ENCODE data around the gene RAPGEF4.
A peak's percentile ranks its signal among the peaks of the same experiment; 100 is the strongest.
"Not testable (repeated sequence)": the region's sequence is repeated elsewhere in the genome, so short reads cannot be mapped to it uniquely, and the experiment has no call there.

RAPGEF4 gene

GRCh38 chr2:173010233-173010632, 274.6 kb downstream of the RAPGEF4 start:
- DNase-seq: no peak

- DNase-seq: no peak
Observed at GRCh38 chr2:173016451-173016850, 280.8 kb downstream of the RAPGEF4 start.

DNA sequence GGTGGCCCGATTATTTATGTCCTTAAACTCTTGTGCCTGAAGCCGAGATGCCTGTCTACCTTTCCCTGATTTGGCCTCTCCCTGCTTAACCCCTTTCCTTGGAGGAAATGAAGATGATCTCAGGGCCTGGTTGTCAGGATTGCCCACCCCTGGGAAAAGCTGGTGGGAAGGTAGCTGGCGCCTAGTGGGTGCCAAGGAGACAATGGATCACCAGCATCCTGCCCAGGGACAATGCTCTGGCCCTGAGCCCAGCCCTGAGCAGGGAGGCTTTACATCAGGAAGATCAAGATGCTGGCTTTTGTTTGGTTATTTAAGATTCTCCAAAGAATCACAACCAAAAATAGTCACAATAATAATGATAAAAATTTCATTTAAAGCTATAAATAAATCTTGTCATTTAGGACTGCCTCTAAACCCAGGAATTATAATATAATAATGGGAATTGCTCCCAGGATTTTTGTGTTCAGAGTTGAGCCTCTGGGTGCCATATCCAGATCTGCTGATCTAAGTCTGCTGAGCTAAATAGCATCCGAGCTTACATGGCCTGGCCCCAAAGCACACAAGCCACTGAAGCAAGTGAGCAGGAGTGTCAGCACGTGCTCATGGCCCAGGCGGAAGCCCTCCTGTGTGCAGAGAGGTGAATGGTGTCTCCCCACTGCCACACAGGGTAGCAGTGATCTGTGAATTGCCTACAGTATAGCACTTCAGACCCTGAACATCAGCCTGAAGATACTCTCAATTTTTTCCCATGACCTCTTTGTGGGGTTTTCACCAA, 282.2 kb downstream of the RAPGEF4 start:
- no peak for DNase-seq

DNA sequence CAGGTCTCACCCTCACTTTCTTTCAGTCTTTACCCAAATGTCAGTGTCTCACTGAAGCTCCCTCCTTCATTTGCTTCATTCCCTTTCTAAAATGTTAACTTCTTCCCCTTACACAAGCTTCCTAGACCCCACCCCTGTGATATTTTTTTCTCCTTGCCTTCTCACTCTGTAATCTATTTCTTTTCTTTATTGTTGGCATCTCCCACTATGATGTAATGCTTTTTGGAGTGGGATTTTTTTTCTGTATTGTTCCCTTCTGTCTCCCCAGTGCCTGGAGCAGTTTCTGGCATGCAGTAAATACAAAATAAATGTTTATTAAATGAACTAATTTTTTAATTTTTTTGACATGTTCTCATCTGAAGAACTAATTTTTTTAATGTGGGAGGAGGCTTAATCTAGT, 284.1 kb downstream of the RAPGEF4 start:
- no peak for DNase-seq

DNA sequence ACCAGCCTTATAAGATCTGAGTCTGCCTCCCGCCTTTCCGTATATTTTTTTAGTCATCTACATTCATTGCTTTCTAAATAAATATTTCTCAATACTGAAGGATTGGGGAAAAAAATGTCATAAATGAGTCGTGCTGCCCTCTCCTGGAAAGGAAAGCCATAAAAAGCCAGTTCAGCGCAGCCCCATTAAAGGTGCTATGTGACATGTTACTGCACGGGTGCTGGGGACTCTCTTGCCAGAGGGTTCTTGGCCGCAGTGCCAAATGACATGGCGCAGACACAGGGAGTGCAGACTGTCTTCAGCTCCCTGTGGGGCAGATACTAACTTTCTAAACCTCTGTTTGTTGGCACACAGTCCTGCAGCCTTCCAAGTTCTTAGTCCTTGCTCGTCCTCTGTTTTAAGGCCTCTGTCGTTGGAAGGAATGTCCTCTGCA, 286.3 kb downstream of the RAPGEF4 start:
- peak; percentile 2 for DNase-seq

DNA sequence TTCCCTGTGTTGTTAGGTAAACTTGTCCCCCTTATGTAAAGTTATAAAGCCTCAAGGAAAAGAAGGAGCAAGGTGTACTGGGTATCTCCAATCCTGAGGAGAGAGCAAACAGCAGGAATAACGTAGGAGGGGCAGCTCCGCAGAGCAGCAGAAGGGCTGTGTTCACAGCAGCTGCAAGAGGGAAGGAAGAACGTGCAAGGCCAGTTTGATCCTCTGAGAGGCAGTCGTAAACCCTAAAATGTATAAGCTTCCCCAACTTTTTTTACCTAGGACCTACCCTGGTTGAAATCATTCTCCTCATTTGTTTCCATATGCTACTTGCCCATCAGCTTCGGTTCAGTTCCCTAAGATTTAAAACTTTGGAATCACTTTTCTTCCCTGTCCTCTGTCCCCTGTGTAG, 288.1 kb downstream of the RAPGEF4 start:
- DNase-seq: no peak

- DNase-seq: no peak
Observed at GRCh38 chr2:173026479-173026878, 290.8 kb downstream of the RAPGEF4 start.

DNA sequence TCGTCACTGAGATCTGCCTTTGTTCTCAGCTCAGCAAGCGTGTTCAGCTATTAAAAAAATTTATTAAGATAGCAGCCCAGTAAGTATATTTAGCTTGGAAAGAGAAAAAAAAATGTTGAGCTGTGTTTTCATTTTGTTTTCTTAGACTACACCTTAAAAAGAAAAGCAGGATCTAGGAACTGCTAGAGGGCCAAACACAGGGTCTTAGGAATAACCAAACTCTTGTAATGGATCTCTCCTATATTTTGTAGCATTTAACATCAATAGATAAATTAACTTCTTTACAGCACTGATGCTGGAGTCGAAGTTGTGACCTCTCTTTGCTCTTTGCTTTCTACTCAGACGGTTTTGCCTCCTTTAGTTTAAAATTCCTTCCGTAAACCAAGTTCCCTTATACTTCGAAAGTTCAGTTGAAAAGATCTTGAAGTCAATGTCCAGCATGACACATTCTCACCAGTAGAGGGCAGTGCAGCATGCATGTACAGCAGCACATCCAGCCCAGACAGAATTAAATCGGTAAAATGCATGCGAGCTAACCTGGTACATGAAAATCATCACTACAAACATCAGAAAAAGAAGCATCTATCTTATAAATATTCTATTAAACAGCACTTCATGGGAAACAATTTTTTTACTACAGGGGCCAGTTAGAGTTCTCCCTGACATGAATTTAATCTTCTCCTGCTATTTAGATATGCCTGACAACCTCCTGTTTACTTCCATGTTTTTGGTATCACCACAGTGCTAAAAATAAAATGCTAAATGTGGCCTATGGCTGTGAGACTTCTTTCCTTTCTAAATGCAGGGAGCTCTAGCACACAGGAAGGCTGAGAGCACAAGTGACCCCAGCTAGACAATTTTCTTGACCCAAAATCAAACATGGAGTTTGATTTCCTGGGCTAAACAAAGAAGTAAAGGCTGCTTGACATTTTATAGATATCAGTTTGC, 291.8 kb downstream of the RAPGEF4 start:
- peak; percentile 77 for DNase-seq

DNA sequence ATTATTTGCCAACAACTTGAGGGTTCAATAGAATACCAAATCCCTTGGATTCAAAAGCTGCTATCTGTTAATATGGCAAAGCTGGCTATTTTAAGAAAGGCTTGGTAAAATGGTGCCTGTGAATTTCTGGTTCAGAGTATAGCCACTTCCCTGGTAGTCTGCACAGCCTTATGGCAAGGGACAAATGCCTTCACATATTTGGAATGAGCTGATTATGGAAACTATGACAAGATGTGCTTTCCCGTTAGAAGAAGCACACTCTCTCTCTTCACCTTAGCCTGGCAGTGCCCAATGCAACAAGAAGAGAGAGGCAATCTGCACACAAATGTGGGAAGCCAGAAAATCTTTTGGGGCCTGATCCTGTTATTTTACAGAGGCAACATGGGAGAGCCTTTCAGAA, 292.5 kb downstream of the RAPGEF4 start:
- no peak for DNase-seq

DNA sequence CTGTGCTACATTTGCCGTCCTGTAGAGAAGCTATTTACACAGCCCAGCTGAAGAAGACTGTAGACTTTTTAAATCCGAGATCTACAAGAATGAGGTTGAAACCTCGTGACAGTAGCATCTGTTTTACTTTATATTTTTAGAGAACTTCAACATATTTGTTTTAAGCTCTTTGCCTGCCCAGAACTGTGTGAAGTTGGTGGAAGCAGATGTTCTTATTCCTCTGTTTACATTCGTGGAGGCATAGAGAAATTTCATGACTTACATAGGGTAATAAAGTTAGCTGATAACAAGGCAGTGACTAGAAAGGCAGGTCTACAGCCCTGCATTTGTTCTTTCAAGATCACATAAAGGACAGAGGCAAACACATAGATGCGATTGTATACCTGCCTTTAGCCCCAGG, 293.0 kb downstream of the RAPGEF4 start:
- DNase-seq: no peak

DNA sequence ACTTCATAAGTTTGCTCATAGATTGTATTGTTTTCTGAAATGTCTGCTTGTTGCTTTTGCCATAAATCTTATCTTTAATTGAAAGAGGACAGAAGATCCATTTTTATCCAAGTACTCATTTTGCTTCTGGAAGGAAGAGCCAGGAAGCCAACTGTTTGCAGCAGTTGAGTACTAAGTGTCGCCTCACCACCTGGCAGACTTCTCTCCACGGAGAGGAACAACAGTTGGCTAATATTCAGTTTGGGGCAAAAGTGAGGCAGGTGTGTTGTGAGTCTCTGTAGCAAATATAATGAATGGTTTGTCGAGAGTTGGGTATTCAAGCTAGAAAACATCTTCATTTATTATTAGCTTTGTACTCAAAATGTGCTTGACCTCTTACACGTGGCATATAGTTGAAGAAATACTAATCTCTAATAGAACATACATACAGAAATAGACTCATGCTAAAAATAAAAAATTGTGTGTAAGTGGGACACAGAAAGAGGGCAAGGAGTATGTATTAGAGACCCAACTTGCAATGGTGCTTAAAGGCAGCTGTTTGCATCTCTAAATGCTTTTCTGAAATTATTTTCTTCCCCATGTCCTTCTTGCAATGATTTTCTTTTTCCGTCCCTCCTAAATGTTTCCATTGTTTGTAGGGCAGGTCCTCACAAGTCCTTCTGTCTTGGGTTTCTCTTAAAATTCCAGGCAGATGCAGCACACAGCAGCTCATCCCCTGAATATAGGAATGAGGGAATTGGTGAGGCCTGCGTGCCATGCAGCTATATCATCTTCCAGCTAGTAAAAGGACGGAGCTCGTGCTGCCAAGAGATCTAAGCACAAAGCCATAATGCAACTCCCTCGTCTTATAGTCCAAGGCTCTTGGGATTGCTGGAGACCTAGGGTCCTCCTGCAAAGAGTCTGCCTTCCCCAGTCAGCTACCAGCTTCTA, 295.2 kb downstream of the RAPGEF4 start:
- DNase-seq: peak; percentile 85

DNA sequence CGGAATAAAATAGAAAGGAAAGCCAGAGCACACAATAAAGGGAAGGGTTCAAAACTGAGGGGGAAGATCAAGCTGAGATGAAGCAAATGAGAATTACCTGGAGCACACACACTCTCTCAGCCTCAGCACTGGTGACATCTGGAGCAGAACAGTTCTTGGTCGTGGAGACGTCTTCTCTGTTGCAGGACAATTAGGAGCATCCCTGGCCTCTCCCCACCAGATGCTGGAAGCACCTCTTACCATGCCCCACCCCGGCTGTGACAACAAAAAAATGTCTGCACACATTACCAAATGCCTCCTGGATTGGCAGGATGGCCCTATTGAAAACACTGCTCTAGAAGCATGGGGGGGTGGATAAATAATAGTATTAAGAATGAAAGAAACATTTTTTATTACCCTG, 296.4 kb downstream of the RAPGEF4 start:
- DNase-seq: peak; percentile 19

DNA sequence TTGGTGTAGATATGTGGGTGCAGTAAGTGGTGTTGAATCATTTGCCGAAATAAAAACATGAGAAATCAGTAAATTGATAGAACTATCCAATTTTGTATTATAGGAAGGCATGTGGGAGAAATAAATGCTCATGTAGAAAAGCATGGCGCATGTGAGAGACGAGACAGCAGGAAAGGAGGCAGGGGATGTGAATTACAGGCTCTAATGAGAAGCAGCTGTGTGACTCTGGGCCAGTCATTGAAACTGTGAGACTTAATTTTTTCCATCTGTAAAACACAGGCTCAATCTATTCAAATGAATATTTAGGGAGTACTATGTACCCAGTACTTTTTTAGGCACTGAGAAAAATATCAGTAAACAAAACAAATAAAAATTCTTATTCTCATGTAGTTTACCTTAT, 297.4 kb downstream of the RAPGEF4 start:
- DNase-seq: no peak

GRCh38 chr2:173034143-173034542, 298.5 kb downstream of the RAPGEF4 start:
- no peak for DNase-seq

DNA sequence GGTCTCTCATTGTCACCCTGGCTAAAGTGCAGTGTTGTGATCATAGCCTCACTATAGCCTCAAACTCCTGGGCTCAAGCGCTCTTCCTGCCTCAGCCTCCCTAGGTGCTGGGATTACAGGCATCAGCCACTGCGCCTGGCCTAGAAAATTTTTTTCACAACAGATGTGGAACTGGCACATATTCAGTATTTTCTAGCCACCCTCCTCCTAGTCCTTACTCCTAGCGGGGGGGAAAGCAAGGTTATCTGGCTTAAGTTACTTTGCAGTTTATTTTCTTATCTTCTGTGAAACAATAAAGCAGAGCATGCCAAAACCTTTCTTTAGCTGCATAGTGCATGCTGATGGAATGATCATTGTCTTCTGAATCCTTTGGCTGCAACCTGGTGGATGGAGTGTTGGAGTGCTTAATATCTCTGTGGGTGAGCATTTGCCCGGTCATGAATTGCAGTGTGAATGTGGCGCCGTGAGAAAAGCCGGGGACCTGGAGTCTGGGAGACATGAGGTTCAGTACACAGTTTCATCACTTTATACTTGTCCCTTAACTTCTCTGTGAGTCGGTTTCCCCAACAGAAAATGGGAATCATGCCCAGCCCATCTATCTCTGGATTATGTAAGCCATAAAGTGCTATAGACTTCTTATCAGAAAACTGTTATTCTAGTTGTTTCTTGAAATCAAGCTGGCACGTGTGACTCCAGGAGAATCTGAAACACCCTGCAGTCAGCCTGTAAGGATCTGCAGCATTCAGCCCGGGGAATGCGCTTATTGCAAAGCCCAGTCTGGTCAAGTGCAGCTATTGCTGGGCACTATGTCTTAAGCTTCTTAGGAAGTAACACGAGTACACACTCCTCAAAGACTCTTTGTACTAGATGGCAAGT, 301.8 kb downstream of the RAPGEF4 start:
- no peak for DNase-seq

DNA sequence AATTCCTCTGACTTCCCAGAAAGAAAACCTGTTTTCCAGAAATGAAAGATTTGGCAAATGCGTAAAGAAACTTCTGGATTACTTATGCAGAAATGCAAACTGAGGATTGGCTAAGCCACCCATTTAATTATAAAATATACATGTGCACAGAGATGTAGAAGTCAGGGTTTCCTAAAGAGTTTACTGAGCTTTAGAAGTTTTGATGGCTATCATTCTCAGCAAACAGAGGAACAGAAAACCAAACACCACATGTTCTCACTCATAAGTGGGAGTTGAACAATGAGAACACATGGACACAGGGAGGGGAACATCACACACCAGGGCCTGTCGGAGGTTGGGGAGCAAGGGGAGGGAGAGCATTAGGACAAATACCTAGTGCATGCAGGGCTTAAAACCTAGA, 302.6 kb downstream of the RAPGEF4 start:
- DNase-seq: not testable (repeated sequence)

- DNase-seq: no peak
Observed at GRCh38 chr2:173040729-173041128, 305.1 kb downstream of the RAPGEF4 start.

DNA sequence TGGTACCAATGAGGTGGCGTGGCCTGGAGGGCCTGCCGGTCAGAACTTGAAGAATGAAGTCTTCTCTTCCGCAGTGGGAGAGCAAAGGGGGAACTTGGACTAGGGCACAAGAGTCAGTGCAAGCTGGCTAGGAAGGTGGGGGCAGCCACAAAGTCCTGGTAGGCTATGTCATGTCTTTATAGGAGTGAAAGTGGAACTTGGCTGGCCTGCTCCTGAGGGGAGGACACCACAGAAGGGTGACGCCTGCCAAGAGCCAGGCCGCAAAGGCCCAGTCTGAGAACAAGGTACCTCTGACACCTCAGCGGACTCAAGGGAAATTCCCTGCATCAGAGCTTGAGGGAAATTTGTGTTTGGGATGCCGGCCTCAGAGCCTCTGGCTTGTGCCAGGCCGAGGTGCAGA, 307.8 kb downstream of the RAPGEF4 start:
- DNase-seq: no peak

DNA sequence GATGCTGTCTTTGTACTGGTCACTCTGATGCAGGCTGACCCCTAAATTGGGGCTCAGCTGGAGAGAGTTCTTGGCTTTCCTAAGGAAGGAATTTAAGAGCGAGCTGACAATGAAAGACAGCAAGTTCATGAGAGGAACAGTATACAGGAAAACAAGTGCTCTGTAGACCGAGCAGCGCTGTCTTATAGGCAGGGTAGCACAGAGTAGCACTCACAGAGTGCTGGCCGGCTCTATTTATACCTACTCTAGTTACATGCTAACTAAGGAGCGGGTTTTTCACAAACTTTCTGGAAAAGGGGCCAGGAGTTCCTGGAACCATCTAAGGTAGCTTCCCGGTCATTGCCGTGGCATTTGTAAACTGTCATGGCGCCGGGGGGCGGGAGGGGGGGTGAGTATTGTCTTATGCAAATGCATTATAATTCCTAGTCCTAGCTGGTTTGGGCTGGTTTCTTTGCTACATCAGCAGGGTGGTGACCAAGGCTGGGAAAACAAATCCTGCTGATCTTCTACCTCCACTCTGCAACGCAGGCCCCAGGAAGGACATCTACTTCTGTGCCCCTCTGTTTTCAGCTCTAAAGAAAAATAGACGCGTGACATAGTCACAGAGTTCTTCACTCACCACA, 308.4 kb downstream of the RAPGEF4 start:
- DNase-seq: no peak

DNA sequence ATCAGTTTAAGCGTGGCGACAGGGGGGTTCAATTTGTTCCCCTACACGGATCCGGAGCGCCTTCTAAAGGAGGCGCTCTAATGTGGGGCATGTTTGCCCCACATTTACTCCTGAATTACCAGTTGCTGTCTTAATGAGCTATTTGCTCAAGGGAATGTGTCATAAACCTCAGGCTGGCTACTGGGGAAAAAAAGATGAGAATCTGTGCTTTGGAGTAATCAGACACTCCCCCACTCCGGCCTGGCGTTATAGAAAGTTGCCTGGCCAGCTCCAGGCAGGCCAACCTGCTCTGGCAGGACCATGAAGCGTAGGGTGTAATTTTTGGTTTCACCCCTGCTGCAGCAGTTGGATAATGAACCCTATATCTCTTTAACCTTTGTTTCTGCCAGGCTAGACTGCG, 309.0 kb downstream of the RAPGEF4 start:
- peak; percentile 30 for DNase-seq

- no peak for DNase-seq
Observed at GRCh38 chr2:173045181-173045580, 309.5 kb downstream of the RAPGEF4 start.

All from NCI-H69 (cell line).